Esophagus muscularis mucosa (tissue), 4 donors: Measurements from ENCODE around the gene SMYD4. TPM values are rescaled to one million over a fixed set of nuclear protein-coding genes. Genes with fewer than 3 reads are reported as not detected.
"Not testable (repeated sequence)": the region's sequence is repeated elsewhere in the genome, so short reads cannot be mapped to it uniquely, and the experiment has no call there.

Experiments
- DNase-seq: peaks from one replicate; pipeline ENCODE4 v3.0.0-alpha.2; 2017; ENCODE audit errors: extremely low spot score
- H3K27ac ChIP-seq, 4 donors: fragments of 200-600 bp; sonication (generic); replicated peaks in 1 of 4; 1 replicate in 3 of 4; 2 replicates in 1 of 4; pipeline ENCODE4 v1.5.1; 2016 to 2019; ENCODE audit warnings: mild to moderate bottlenecking in 1 of 4
- H3K27me3 ChIP-seq, 4 donors: fragments of 200-600 bp; sonication (generic); one replicate each; pipeline versions ENCODE4 v1.5.1 to v1.6.0; 2016 to 2019
- H3K36me3 ChIP-seq, 4 donors: fragments of 200-600 bp; sonication (generic); one replicate each; pipeline ENCODE4 v1.5.1; 2016 to 2019
- H3K4me1 ChIP-seq, 4 donors: fragments of 200-600 bp; sonication (generic); one replicate each; pipeline ENCODE4 v1.5.1; 2016 to 2019
- H3K4me3 ChIP-seq, 4 donors: fragments of 200-600 bp; sonication (generic); 1 replicate in 2 of 4; 2 replicates in 2 of 4; pipeline ENCODE4 v1.5.1; 2016 to 2019; ENCODE audit warnings: mild to moderate bottlenecking in 4 of 4, moderate library complexity in 1 of 4
- H3K9me3 ChIP-seq, 4 donors: fragments of 200-600 bp; sonication (generic); 1 replicate in 3 of 4; 2 replicates in 1 of 4; pipeline ENCODE4 v1.5.1; 2016 to 2019
- EP300 ChIP-seq: sonication (generic); formaldehyde crosslinking; IDR thresholded peaks from one replicate; pipeline ENCODE4 v1.6.1; 2017; ENCODE audit warnings: antibody characterized with exemption
- POLR2A ChIP-seq: fragments of 450-650 bp; IDR thresholded peaks from one replicate; pipeline ENCODE4 v1.6.1; 2017; ENCODE audit warnings: antibody characterized with exemption, moderate library complexity, mild to moderate bottlenecking, low read depth
- POLR2AphosphoS5 ChIP-seq, 2 donors: sonication (generic); formaldehyde crosslinking; IDR thresholded peaks; one replicate each; pipeline ENCODE4 v1.6.1; 2017; ENCODE audit warnings: antibody characterized with exemption in 2 of 2
- WGBS: methylation state at CpG from one replicate; pipeline ENCODE4 v1.1.5; 2018; 5-methylcytosine and 5-hydroxymethylcytosine counted together
- intact Hi-C: fragments of 100-400 bp; cut with DNase I; formaldehyde crosslinking; loops from one replicate; pipeline ENCODE4 v1.15.1; 2023
- total RNA-seq, 4 donors: library from RNA; depleted of rRNA; stranded (reverse); fragments of >200 nt; gene quantifications; one replicate each; pipeline versions ENCODE4 v1.1.0 to v1.2.1, GENCODE V29; 2016
- TF ChIP-seq, protein P1 (sequence below), 3 experiments: fragments of 200-600 bp in 2 of 3; fragments of 450-650 bp in 1 of 3; sonication (generic) in 2 of 3; IDR thresholded peaks; one replicate each; pipeline ENCODE4 v1.5.1; 2017 to 2019; ENCODE audit warnings: antibody characterized with exemption in 3 of 3, mild to moderate bottlenecking in 2 of 3, moderate library complexity in 1 of 3

SMYD4 gene
- total RNA-seq, 4 donors from 2014 or later = 10.3 to 14.8 (median 11.9) TPM

DNA sequence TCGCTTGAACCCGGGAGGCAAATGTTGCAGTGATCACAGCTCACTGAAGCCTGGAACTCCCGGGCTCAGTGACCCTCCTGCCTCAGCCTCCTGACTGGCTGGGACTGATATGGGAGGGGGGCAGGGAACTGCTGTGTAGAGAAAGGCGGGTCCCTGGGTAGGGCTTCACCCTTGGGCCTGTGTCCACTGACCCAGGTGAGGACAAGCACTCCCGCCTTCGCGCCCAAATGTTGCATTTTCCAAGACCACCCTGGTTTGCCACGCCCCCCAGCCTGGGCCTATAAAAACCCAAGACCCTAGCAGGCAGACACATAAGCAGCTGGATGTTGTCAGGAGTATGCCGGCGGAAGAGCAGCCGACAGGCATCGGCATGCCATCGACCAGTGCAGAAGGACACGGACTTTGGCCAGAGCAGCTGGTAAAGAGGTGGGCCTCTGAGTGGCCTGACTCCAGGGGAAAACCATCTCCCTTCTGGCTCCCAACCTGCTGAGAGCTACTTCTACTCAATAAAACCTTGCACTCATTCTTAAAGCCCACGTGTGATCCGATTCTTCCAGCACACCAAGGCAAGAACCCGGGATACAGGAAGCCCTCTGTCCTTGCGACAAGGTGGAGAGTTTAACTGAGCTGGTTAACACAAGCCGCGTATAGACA is 19.1 kb downstream of the SMYD4 start:
- WGBS = 72% methylated on average over 17 of the region's 20 CpGs
- Histone ChIP-seq H3K36me3 (peaks cover 13 to 55% (median 30%) of the 10 kb centered on the region in 4 donors), H3K9me3 (no peaks in the 10 kb centered on the region), H3K27me3 (no peaks in the 10 kb centered on the region), H3K4me1 (no peaks in the 10 kb centered on the region), H3K4me3 (no peak overlapping the region), H3K27ac (no peak overlapping the region)
- TF ChIP-seq, protein P1, sequence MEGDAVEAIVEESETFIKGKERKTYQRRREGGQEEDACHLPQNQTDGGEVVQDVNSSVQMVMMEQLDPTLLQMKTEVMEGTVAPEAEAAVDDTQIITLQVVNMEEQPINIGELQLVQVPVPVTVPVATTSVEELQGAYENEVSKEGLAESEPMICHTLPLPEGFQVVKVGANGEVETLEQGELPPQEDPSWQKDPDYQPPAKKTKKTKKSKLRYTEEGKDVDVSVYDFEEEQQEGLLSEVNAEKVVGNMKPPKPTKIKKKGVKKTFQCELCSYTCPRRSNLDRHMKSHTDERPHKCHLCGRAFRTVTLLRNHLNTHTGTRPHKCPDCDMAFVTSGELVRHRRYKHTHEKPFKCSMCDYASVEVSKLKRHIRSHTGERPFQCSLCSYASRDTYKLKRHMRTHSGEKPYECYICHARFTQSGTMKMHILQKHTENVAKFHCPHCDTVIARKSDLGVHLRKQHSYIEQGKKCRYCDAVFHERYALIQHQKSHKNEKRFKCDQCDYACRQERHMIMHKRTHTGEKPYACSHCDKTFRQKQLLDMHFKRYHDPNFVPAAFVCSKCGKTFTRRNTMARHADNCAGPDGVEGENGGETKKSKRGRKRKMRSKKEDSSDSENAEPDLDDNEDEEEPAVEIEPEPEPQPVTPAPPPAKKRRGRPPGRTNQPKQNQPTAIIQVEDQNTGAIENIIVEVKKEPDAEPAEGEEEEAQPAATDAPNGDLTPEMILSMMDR (IDR thresholded peaks at IDR 0.05) = no peak
- no peak for TF ChIP-seq EP300
- no peak for TF ChIP-seq POLR2A
- TF ChIP-seq POLR2AphosphoS5 (IDR thresholded peaks at IDR 0.05) = no peak
- intact Hi-C loops = no loop called here
- no peak for DNase-seq

DNA sequence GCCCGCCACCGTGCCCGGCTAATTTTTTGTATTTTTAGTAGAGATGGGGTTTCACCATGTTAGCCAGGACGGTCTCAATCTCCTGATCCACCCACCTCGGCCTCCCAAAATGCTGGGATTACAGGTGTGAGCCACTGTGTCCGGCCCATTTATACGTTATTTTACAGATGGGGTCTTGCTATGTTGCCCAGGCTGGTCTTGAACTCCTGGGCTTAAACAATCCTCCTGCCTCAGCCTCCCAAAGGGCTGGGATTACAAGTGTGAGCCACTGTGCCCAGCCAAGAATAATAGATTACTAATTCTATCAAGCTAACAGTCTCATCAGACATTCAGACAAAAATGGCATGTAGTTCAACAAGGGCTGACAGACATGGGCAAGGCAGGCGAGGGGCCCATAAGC is 19.9 kb downstream of the SMYD4 start:
- H3K4me3 ChIP-seq, H3K27me3 ChIP-seq, H3K9me3 ChIP-seq, H3K27ac ChIP-seq, H3K4me1 ChIP-seq, intact Hi-C loops, DNase-seq: not testable (repeated sequence)
- peaks cover 13 to 58% (median 30%) of the 10 kb centered on the region in 4 donors for H3K36me3 ChIP-seq
- WGBS = 95% methylated on average over 8 of the region's 8 CpGs

DNA sequence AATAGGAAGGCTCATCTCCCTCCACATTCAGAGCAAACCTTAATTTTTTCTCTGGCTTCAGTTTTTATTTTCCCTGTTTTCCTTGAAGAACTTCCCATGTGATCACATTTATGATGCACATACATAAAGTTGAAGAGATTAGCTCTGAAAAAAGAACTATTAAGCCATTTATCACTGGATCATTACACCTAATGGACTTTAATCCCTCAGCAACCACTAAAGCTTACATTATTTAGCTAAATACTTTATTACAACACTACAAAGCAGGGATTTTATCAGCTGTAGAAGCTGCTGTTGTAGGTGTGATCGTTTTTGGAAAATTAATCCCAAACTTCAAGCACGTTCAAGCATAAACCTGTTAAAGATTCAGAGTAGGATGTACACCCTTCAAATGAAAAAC is 21.1 kb downstream of the SMYD4 start:
- Histone ChIP-seq H3K36me3 (peaks cover 20 to 62% (median 36%) of the 10 kb centered on the region in 4 donors), H3K27me3 (no peaks in the 10 kb centered on the region), H3K9me3 (no peaks in the 10 kb centered on the region), H3K4me3 (no peak overlapping the region), H3K4me1 (no peaks in the 10 kb centered on the region), H3K27ac (no peak overlapping the region)
- intact Hi-C loops = no loop called here
- 85% methylated on average over 2 of the region's 2 CpGs for WGBS
- no peak for TF ChIP-seq POLR2A
- no peak for TF ChIP-seq POLR2AphosphoS5 (IDR thresholded peaks at IDR 0.05)
- DNase-seq = no peak

DNA sequence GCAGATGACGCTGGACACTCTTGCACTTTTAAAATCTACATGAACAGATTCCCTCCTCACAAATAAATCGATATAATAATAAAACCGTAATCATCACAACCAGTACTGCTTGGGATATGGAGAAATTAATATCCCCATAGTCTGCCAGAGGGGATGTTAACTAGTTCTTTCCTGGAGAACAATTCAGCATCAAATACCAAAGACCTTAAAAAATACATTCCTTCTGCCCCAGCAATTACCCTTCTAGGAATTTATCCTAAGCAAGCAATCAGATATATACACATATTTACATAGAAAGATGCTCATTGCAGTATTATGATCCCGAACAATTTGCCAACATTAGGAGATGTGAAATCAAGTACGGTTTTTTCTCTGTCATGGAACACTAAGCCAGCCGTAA is 21.8 kb downstream of the SMYD4 start:
- H3K36me3 ChIP-seq = peaks cover 25 to 62% (median 38%) of the 10 kb centered on the region in 4 donors
- 90% methylated on average over 6 of the region's 6 CpGs for WGBS
- intact Hi-C loops = no loop called here
- TF ChIP-seq POLR2AphosphoS5 (IDR thresholded peaks at IDR 0.05) (no peak), POLR2A (no peak), EP300 (no peak)
- TF ChIP-seq, protein P1 (IDR thresholded peaks at IDR 0.05) = no peak
- no peak overlapping the region for H3K4me3 ChIP-seq
- DNase-seq = no peak
- H3K9me3 ChIP-seq = no peaks in the 10 kb centered on the region
- H3K27me3 ChIP-seq = no peaks in the 10 kb centered on the region
- no peaks in the 10 kb centered on the region for H3K4me1 ChIP-seq
- H3K27ac ChIP-seq = no peak overlapping the region

DNA sequence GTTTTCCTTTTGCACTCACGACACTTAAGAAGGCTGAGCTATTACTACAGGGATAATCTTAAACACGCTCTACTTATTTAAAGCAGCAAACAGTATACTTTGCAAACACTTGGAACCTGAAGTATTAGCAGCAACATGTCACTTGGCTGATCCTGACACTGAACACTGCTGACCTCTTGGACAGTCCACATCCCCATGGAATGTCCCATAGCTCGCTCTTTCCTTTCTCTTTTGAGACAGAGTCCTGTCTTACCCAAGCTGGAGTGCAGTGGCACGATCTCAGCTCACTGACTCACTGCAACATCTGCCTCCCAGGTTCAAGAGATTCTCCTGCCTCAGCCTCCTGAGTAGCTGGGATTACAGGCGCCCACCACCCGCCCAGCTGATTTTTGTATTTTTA is 26.4 kb downstream of the SMYD4 start:
- peaks cover 22 to 66% (median 41%) of the 10 kb centered on the region in 4 donors for H3K36me3 ChIP-seq
- no peak for TF ChIP-seq POLR2A
- no peak for TF ChIP-seq EP300
- TF ChIP-seq, protein P1 (IDR thresholded peaks at IDR 0.05) = no peak
- no peak for TF ChIP-seq POLR2AphosphoS5 (IDR thresholded peaks at IDR 0.05)
- peaks cover 0 to 9% (median 0%) of the 10 kb centered on the region in 4 donors for H3K4me1 ChIP-seq

DNA sequence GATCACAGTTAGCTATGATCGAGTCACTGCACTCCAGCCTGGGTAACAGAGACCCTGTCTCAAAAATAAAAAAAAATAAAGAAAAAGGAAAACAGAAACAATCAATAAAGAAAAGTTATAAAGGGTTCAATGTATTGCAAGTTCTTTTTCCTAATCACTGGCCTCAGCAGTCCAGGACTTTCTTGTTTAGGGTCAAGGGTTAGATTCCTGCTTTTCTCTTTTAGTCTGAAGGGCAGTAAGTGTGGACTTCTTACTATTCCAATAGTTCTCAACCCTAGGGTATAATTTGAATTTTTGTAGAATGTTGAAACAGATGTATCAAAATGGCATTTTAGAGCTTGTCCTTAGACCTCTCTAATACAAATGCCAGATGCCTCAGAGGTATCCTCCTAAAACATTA is 27.3 kb downstream of the SMYD4 start:
- H3K27me3 ChIP-seq = no peaks in the 10 kb centered on the region
- no peak overlapping the region for H3K4me3 ChIP-seq
- no peak overlapping the region for H3K27ac ChIP-seq
- WGBS = 94% methylated on average over 1 of the region's 1 CpG
- DNase-seq = no peak
- peaks cover 5 to 12% (median 6%) of the 10 kb centered on the region in 4 donors for H3K4me1 ChIP-seq
- no peaks in the 10 kb centered on the region for H3K9me3 ChIP-seq
- TF ChIP-seq POLR2A (no peak), EP300 (no peak), POLR2AphosphoS5 (IDR thresholded peaks at IDR 0.05) (no peak)
- TF ChIP-seq, protein P1 (IDR thresholded peaks at IDR 0.05) = no peak
- peaks cover 22 to 60% (median 39%) of the 10 kb centered on the region in 4 donors for H3K36me3 ChIP-seq
- intact Hi-C loops = no loop called here

More for the DNA sequence above, 26.4 kb downstream of the SMYD4 start:
- intact Hi-C loops = no loop called here
- H3K4me3 ChIP-seq = no peak overlapping the region
- H3K9me3 ChIP-seq = no peaks in the 10 kb centered on the region
- H3K27ac ChIP-seq = no peak overlapping the region
- H3K27me3 ChIP-seq = no peaks in the 10 kb centered on the region
- 91% methylated on average over 6 of the region's 6 CpGs for WGBS
- no peak for DNase-seq
